MG63 (cell line): ENCODE data around the gene ACOT7. TPM values are rescaled to one million over a fixed set of nuclear protein-coding genes. Genes with fewer than 3 reads are reported as not detected.

ENCODE experiments used
- total RNA-seq: library from RNA; depleted of rRNA; stranded (reverse); fragments of >200 nt; shearing (Covaris generic); gene quantifications from 2 replicates; pipeline ENCODE4 v1.2.3, GENCODE V29; 2014; ENCODE audit warnings: low replicate concordance; rRNA removed

ACOT7 gene
- total RNA-seq, 1 experiment from 2014 or later = 91.4 TPM

Other genes starting within 250 kb of the ACOT7 start
- gene CHD5, start 213.4 kb downstream of the ACOT7 start, total RNA-seq = 0.07 and 0.23 TPM in 2 replicates
- 168 and 264 TPM in 2 replicates for gene RPL22, start 194.2 kb downstream of the ACOT7 start, total RNA-seq
- 7.8 and 7.9 TPM in 2 replicates for gene RNF207, start 187.6 kb downstream of the ACOT7 start, total RNA-seq
- 83.9 and 87.1 TPM in 2 replicates for gene ICMT, start 157.8 kb downstream of the ACOT7 start, total RNA-seq
- gene HES3, start 149.6 kb downstream of the ACOT7 start, total RNA-seq = not detected in 2 replicates
- 5.0 and 6.3 TPM in 2 replicates for gene GPR153, start 132.7 kb downstream of the ACOT7 start, total RNA-seq
- gene HES2, start 26.2 kb upstream of the ACOT7 start, total RNA-seq = 0.59 TPM in 1 of 2 replicates, not detected in the other
- gene ESPN, start 31.0 kb upstream of the ACOT7 start, total RNA-seq = not detected in 2 replicates
- 0.63 TPM in 1 of 2 replicates, not detected in the other for gene TNFRSF25, start 72.4 kb upstream of the ACOT7 start, total RNA-seq
- 0.02 and 1.2 TPM in 2 replicates for gene PLEKHG5, start 97.9 kb upstream of the ACOT7 start, total RNA-seq
- gene NOL9, start 160.7 kb upstream of the ACOT7 start, total RNA-seq = 25.0 and 44.9 TPM in 2 replicates
- not detected in 2 replicates for gene TAS1R1, start 161.5 kb upstream of the ACOT7 start, total RNA-seq
- 20.6 and 32.5 TPM in 2 replicates for gene ZBTB48, start 186.2 kb upstream of the ACOT7 start, total RNA-seq
- gene KLHL21, start 209.1 kb upstream of the ACOT7 start, total RNA-seq = 27.8 and 32.0 TPM in 2 replicates
- gene PHF13, start 220.0 kb upstream of the ACOT7 start, total RNA-seq = 15.1 and 20.0 TPM in 2 replicates
- 26.6 and 29.0 TPM in 2 replicates for gene THAP3, start 231.1 kb upstream of the ACOT7 start, total RNA-seq